ENCODE measurements around the gene STK24. TPM values are rescaled to one million over a fixed set of nuclear protein-coding genes. Genes with fewer than 3 reads are reported as not detected.
A peak's percentile ranks its signal among the peaks of the same experiment; 100 is the strongest.

The STK24 gene
- total RNA-seq, 4 donors from 2014 or later, result 28.7 to 68.4 (median 49.4) TPM

GRCh38 chr13:98527526-98527925 is 49.4 kb downstream of the STK24 start:
- Histone ChIP-seq H3K9me3 (no peaks in the 10 kb centered on the region), H3K27me3 (no peaks in the 10 kb centered on the region), H3K27ac (no peak overlapping the region), H3K4me3 (no peak overlapping the region), H3K36me3 (no peaks in the 10 kb centered on the region), H3K4me1 (peaks cover 68 to 71% of the 10 kb centered on the region in 2 donors)
- DNase-seq (no peak), ATAC-seq (no peak)
- intact Hi-C loops (cut with DNase I; ENCODE audit: low total_unique reads), result no loop called here
- in situ Hi-C loops (cut with MboI; ENCODE audit: low sequenced_read_pairs in 4 of 4), result no loop called here
- TF ChIP-seq CTCF (IDR thresholded peaks at IDR 0.05 in 4 of 5, conservative IDR thresholded peaks at IDR 0.05 in 1 of 5), result no peak
- TF ChIP-seq POLR2A (IDR thresholded peaks at IDR 0.05), result no peak

- Histone ChIP-seq H3K9me3 (no peaks in the 10 kb centered on the region), H3K4me3 (no peak overlapping the region), H3K36me3 (no peaks in the 10 kb centered on the region), H3K27me3 (no peaks in the 10 kb centered on the region), H3K4me1 (peaks cover 64 to 70% of the 10 kb centered on the region in 2 donors), H3K27ac (no peak overlapping the region)
- intact Hi-C loops (cut with DNase I; ENCODE audit: low total_unique reads) (no loop called here), in situ Hi-C loops (cut with MboI; ENCODE audit: low sequenced_read_pairs in 4 of 4) (no loop called here)
- TF ChIP-seq CTCF (IDR thresholded peaks at IDR 0.05 in 4 of 5, conservative IDR thresholded peaks at IDR 0.05 in 1 of 5), result no peak
- TF ChIP-seq POLR2A (IDR thresholded peaks at IDR 0.05), result no peak
- no peak for DNase-seq
- no peak for ATAC-seq
Measured at GRCh38 chr13:98526182-98526512, 50.8 kb downstream of the STK24 start.

GRCh38 chr13:98525456-98526181 is 51.3 kb downstream of the STK24 start:
- TF ChIP-seq CTCF (IDR thresholded peaks at IDR 0.05 in 4 of 5, conservative IDR thresholded peaks at IDR 0.05 in 1 of 5), result no peak
- ATAC-seq (no peak), DNase-seq (no peak)
- Histone ChIP-seq H3K4me3 (no peak overlapping the region), H3K27ac (peak overlapping the region in 1 of 4 donors; percentile 28), H3K36me3 (no peaks in the 10 kb centered on the region), H3K27me3 (no peaks in the 10 kb centered on the region), H3K4me1 (peaks cover 64 to 70% of the 10 kb centered on the region in 2 donors), H3K9me3 (no peaks in the 10 kb centered on the region)
- in situ Hi-C loops (cut with MboI; ENCODE audit: low sequenced_read_pairs in 4 of 4) (no loop called here), intact Hi-C loops (cut with DNase I; ENCODE audit: low total_unique reads) (no loop called here)

GRCh38 chr13:98524793-98525192 is 52.1 kb downstream of the STK24 start:
- intact Hi-C loops (cut with DNase I; ENCODE audit: low total_unique reads), result no loop called here
- Histone ChIP-seq H3K9me3 (no peaks in the 10 kb centered on the region), H3K27me3 (no peaks in the 10 kb centered on the region), H3K27ac (peak overlapping the region in 3 of 4 donors; percentile 7 to 29 (median 28)), H3K4me1 (peaks cover 62 to 65% of the 10 kb centered on the region in 2 donors), H3K36me3 (no peaks in the 10 kb centered on the region), H3K4me3 (no peak overlapping the region)
- DNase-seq (no peak), ATAC-seq (peak in 1 of 2 donors; percentile 47)
- TF ChIP-seq CTCF (IDR thresholded peaks at IDR 0.05 in 4 of 5, conservative IDR thresholded peaks at IDR 0.05 in 1 of 5) (no peak), POLR2A (IDR thresholded peaks at IDR 0.05) (no peak)
- in situ Hi-C loops (cut with MboI; ENCODE audit: low sequenced_read_pairs in 4 of 4), result no loop called here

GRCh38 chr13:98524391-98524790 is 52.5 kb downstream of the STK24 start:
- ATAC-seq, result no peak

More at GRCh38 chr13:98524391-98524790, 52.5 kb downstream of the STK24 start:
- Histone ChIP-seq H3K9me3 (no peaks in the 10 kb centered on the region), H3K36me3 (no peaks in the 10 kb centered on the region), H3K4me3 (no peak overlapping the region), H3K27me3 (no peaks in the 10 kb centered on the region), H3K27ac (peak overlapping the region in 1 of 4 donors; percentile 7), H3K4me1 (peaks cover 58 to 66% of the 10 kb centered on the region in 2 donors)
- in situ Hi-C loops (cut with MboI; ENCODE audit: low sequenced_read_pairs in 4 of 4), result no loop called here
- TF ChIP-seq CTCF (IDR thresholded peaks at IDR 0.05 in 4 of 5, conservative IDR thresholded peaks at IDR 0.05 in 1 of 5), result no peak
- no peak for TF ChIP-seq POLR2A (IDR thresholded peaks at IDR 0.05)
- intact Hi-C loops (cut with DNase I; ENCODE audit: low total_unique reads), result no loop called here
- no peak for DNase-seq

Data from gastrocnemius medialis (tissue), 4 donors.